Upper lobe of left lung (tissue), 6 donors: ENCODE results near the gene COX6B1. TPM values are rescaled to one million over a fixed set of nuclear protein-coding genes. Genes with fewer than 3 reads are reported as not detected.

Source experiments
- ATAC-seq, 2 donors: fragments of 200-7000 bp; cut with Tn5 transposase; one replicate each; pipeline ENCODE4 v1.9.1; 2022; ENCODE audit warnings: mild to moderate bottlenecking in 2 of 2, moderate library complexity in 2 of 2; ENCODE audit not compliant: low FRiP score in 2 of 2
- DNase-seq, 2 donors: peaks; one replicate each; pipeline ENCODE4 v3.0.0-alpha.2; 2019 to 2020
- H3K27ac ChIP-seq, 4 donors: fragments of 200-600 bp; sonication (generic); one replicate each; pipeline ENCODE4 v1.5.1; 2016 to 2019
- H3K27me3 ChIP-seq, 4 donors: fragments of 200-600 bp; sonication (generic); one replicate each; pipeline ENCODE4 v1.5.1; 2017 to 2019
- H3K36me3 ChIP-seq, 4 donors: fragments of 200-600 bp; sonication (generic); one replicate each; pipeline ENCODE4 v1.5.1; 2016 to 2019
- H3K4me1 ChIP-seq, 4 donors: fragments of 200-600 bp; sonication (generic); one replicate each; pipeline ENCODE4 v1.5.1; 2018 to 2019
- H3K4me3 ChIP-seq, 4 donors: fragments of 200-600 bp; sonication (generic); one replicate each; pipeline ENCODE4 v1.5.1; 2017 to 2019; ENCODE audit warnings: mild to moderate bottlenecking in 2 of 4, moderate library complexity in 1 of 4
- H3K9me3 ChIP-seq, 4 donors: fragments of 200-600 bp; sonication (generic); one replicate each; pipeline ENCODE4 v1.5.1; 2018 to 2019
- CTCF ChIP-seq, 6 experiments: fragments of 450-650 bp in 4 of 6; fragments of 200-600 bp in 2 of 6; sonication (generic) in 2 of 6; IDR thresholded peaks; one replicate each; pipeline ENCODE4 v1.5.1; 2016 to 2019; ENCODE audit warnings: antibody characterized with exemption in 6 of 6
- EP300 ChIP-seq, 4 donors: sonication (generic); formaldehyde crosslinking; IDR thresholded peaks; one replicate each; pipeline ENCODE4 v1.5.1; 2017; ENCODE audit warnings: antibody characterized with exemption in 4 of 4, control low read depth in 2 of 4
- POLR2A ChIP-seq, 4 donors: fragments of 450-650 bp; IDR thresholded peaks; one replicate each; pipeline ENCODE4 v1.5.1; 2016 to 2017; ENCODE audit warnings: antibody characterized with exemption in 4 of 4, mild to moderate bottlenecking in 2 of 4
- POLR2AphosphoS5 ChIP-seq, 2 donors: sonication (generic); formaldehyde crosslinking; IDR thresholded peaks; one replicate each; pipeline ENCODE4 v1.5.1; 2017; ENCODE audit warnings: antibody characterized with exemption in 2 of 2
- WGBS, 2 donors: methylation state at CpG; one replicate each; pipeline ENCODE4 v1.1.5; 2017 to 2018; 5-methylcytosine and 5-hydroxymethylcytosine counted together
- total RNA-seq, 6 donors: library from RNA; depleted of rRNA in 4 of 6; stranded (reverse); fragments of >200 nt in 4 of 6; gene quantifications; one replicate each; pipeline versions ENCODE4 v1.1.0 to v1.2.1, GENCODE V29; 2016 to 2021
- donor health status: DM: no; HTN: no; CAD: no; lungs with moderate emphysema.
- donor health status: DM: no; HTN: yes; CAD: no; lungs with severe emphysema.

Gene COX6B1
- total RNA-seq, 6 donors from 2014 or later: 90.1 to 290 (median 235) TPM

GRCh38 chr19:35628565-35629331 lies 19.4 kb upstream of the COX6B1 start, which contains the start of gene RBM42:
RBM42 (plus strand) TSS chr19:35629036; CDS start chr19:35629154, 118 bp downstream.
- peaks cover 24 to 37% (median 32%) of the 10 kb centered on the region in 4 donors for H3K36me3 ChIP-seq
- peak; percentile 100 for ATAC-seq
- TF ChIP-seq CTCF (IDR thresholded peaks at IDR 0.05): peak in 3 of 6 experiments; percentile 22 to 39 (median 27)
- TF ChIP-seq POLR2A (IDR thresholded peaks at IDR 0.05): peak; percentile 66 to 86 (median 72)
- peak; percentile 96 to 97 for TF ChIP-seq POLR2AphosphoS5 (IDR thresholded peaks at IDR 0.05)
- TF ChIP-seq EP300 (IDR thresholded peaks at IDR 0.05): peak in 1 of 4 donors; percentile 3
- peak; percentile 98 for DNase-seq
- H3K4me3 ChIP-seq: peak within 1 kb of the TSS; percentile 75 to 100 (median 90)
- no peaks in the 10 kb centered on the region for H3K27me3 ChIP-seq
- peak within 1 kb of the TSS; percentile 90 to 96 (median 92) for H3K27ac ChIP-seq
- WGBS, 2 donors: 0 to 1% methylated on average over 36 to 56 of the region's 56 CpGs
- H3K9me3 ChIP-seq: no peaks in the 10 kb centered on the region
- H3K4me1 ChIP-seq: peaks cover 9 to 22% (median 17%) of the 10 kb centered on the region in 4 donors

DNA sequence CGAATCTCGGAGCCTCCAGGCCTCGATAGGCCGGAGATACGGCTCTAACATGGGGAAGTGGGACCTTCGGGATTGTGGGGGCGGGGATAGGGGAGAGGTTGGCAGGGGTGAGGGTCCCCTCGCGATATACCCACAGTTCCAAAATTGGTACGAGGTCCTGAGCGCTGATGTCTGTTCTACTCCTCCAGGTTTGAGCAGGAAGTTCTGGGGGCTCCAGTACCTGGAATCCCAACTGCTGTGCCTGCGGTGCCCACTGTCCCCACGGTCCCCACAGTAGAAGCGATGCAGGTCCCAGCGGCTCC lies 18.8 kb upstream of the COX6B1 start:
- 0 to 10% methylated on average over 9 to 15 of the region's 15 CpGs for WGBS, 2 donors
- TF ChIP-seq POLR2AphosphoS5 (IDR thresholded peaks at IDR 0.05) (no peak), EP300 (IDR thresholded peaks at IDR 0.05) (no peak), CTCF (IDR thresholded peaks at IDR 0.05) (no peak)
- ATAC-seq (no peak), DNase-seq (no peak)
- Histone ChIP-seq H3K9me3 (no peaks in the 10 kb centered on the region), H3K4me1 (peaks cover 9 to 22% (median 17%) of the 10 kb centered on the region in 4 donors), H3K4me3 (peak overlapping the region; percentile 75 to 100 (median 90)), H3K27ac (peak overlapping the region; percentile 90 to 96 (median 92)), H3K36me3 (peaks cover 30 to 42% (median 37%) of the 10 kb centered on the region in 4 donors), H3K27me3 (no peaks in the 10 kb centered on the region)

- Histone ChIP-seq H3K4me1 (peaks cover 9 to 16% (median 12%) of the 10 kb centered on the region in 4 donors), H3K9me3 (no peaks in the 10 kb centered on the region), H3K27me3 (no peaks in the 10 kb centered on the region), H3K27ac (no peak overlapping the region), H3K36me3 (peaks cover 50 to 83% (median 77%) of the 10 kb centered on the region in 4 donors), H3K4me3 (no peak overlapping the region)
- TF ChIP-seq POLR2A (IDR thresholded peaks at IDR 0.05) (no peak), EP300 (IDR thresholded peaks at IDR 0.05) (no peak), POLR2AphosphoS5 (IDR thresholded peaks at IDR 0.05) (no peak), CTCF (IDR thresholded peaks at IDR 0.05) (no peak)
- WGBS, 2 donors: 92 to 97% methylated on average over 15 to 29 of the region's 29 CpGs
- DNase-seq: peak in 1 of 2 donors; percentile 78
- ATAC-seq: no peak
Measured at GRCh38 chr19:35633727-35634440, 14.2 kb upstream of the COX6B1 start.

DNA sequence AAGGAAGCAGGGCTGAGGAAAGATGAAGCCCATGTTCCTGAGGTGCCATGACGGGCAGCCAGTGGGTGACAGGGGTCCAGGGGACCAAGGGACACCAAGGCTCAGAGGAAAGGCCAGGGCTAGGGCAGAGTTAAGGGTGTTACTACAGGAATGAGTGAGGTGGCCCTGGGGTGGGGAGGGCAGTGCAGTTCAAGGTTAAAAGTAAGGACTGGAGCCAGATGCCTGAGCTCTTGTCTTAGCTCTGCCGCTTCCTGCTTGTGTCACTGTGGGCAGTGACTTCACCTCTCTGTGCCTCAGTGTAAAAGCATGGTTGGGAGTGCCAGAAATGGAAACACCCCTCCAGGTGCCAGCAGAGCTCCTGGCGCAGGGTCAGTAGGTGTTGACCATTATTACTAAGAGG lies 11.5 kb upstream of the COX6B1 start:
- WGBS, 2 donors: 98 to 100% methylated on average over 3 of the region's 3 CpGs
- ATAC-seq (no peak), DNase-seq (no peak)
- Histone ChIP-seq H3K36me3 (peaks cover 41 to 67% (median 65%) of the 10 kb centered on the region in 4 donors), H3K27ac (no peak overlapping the region), H3K4me3 (no peak overlapping the region), H3K9me3 (no peaks in the 10 kb centered on the region), H3K4me1 (peaks cover 0 to 6% (median 4%) of the 10 kb centered on the region in 4 donors), H3K27me3 (no peaks in the 10 kb centered on the region)
- TF ChIP-seq EP300 (IDR thresholded peaks at IDR 0.05) (no peak), POLR2A (IDR thresholded peaks at IDR 0.05) (no peak), POLR2AphosphoS5 (IDR thresholded peaks at IDR 0.05) (no peak)

DNA sequence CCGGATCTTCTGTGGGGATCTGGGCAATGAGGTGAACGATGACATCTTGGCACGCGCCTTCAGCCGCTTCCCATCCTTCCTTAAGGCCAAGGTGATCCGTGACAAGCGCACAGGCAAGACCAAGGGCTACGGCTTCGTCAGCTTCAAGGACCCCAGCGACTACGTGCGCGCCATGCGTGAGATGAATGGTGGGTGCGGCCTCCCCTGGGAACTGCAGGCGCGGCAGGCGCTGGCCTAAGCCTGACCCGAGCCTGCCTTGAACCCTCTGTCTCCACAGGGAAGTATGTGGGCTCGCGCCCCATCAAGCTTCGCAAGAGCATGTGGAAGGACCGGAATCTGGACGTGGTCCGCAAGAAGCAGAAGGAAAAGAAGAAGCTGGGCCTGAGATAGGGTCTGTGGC lies 11.0 kb upstream of the COX6B1 start:
- WGBS, 2 donors: 95 to 96% methylated on average over 23 to 25 of the region's 25 CpGs
- Histone ChIP-seq H3K9me3 (no peaks in the 10 kb centered on the region), H3K36me3 (peaks cover 38 to 62% (median 60%) of the 10 kb centered on the region in 4 donors), H3K4me3 (no peak overlapping the region), H3K4me1 (peaks cover 5 to 11% (median 9%) of the 10 kb centered on the region in 4 donors), H3K27me3 (no peaks in the 10 kb centered on the region), H3K27ac (no peak overlapping the region)
- no peak for ATAC-seq
- TF ChIP-seq EP300 (IDR thresholded peaks at IDR 0.05) (no peak), POLR2A (IDR thresholded peaks at IDR 0.05) (no peak), CTCF (IDR thresholded peaks at IDR 0.05) (no peak), POLR2AphosphoS5 (IDR thresholded peaks at IDR 0.05) (no peak)
- DNase-seq: peak in 1 of 2 donors; percentile 54
